ENCODE data around the gene ALG2. TPM values are rescaled to one million over a fixed set of nuclear protein-coding genes. Genes with fewer than 3 reads are reported as not detected.

The ALG2 gene
- total and polyA plus RNA-seq, 9 of the 15 experiments (the other 6 are each of a cell fraction or from before 2014, with no cell fraction given), result 4.9 to 41.9 (median 20.2) TPM

DNA sequence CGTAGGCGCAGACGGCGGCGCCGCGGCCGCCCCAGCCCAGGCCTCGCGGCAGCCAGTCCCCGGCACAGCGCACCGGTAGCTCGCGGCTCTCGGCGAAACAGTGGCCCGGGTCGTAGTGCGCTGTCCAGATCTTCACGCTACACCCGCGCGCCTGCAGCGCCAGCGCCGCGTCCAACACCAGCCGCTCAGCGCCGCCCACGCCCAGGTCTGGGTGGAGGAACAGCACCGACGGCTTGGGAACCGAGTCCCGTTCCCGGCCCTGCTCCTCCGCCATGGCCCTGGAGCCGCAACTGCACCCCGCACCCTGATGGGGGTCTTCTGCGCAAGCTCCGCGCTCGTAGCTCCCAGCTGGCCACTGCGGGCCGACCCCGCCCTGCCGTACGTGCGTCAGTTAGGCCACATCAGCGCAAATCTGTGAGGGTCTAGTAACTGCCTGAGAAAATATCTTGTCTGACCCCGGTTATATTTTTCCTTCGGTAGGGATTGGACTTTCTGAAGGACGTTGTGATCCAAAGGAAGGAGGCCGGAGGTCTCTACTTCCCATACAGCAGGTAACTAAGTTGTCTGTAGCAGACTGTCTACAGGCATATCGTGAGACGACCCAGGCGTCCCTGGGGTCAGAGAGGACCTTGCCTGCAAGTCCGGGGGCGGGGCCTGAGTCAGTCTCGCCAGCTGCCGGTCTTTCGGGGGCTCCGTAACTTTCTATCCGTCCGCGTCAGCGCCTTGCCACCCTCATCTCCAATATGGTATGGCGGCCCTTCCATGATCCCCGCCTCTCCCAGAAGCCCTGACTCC lies at the start of gene ALG2, which contains the start of gene SEC61B (continued):
- TF ChIP-seq, protein P1, sequence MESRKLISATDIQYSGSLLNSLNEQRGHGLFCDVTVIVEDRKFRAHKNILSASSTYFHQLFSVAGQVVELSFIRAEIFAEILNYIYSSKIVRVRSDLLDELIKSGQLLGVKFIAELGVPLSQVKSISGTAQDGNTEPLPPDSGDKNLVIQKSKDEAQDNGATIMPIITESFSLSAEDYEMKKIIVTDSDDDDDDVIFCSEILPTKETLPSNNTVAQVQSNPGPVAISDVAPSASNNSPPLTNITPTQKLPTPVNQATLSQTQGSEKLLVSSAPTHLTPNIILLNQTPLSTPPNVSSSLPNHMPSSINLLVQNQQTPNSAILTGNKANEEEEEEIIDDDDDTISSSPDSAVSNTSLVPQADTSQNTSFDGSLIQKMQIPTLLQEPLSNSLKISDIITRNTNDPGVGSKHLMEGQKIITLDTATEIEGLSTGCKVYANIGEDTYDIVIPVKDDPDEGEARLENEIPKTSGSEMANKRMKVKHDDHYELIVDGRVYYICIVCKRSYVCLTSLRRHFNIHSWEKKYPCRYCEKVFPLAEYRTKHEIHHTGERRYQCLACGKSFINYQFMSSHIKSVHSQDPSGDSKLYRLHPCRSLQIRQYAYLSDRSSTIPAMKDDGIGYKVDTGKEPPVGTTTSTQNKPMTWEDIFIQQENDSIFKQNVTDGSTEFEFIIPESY (CRISPR knock-in tag; IDR thresholded peaks at IDR 0.05), result peak; percentile 65
- no peak for TF ChIP-seq SRSF9 (IDR thresholded peaks at IDR 0.05; ENCODE audit: borderline replicate concordance, low read depth, low read length)
- 0 out of 4 replicates have a peak, but pooled peaks of 1 of the 2 experiments have one; percentile 38 for TF ChIP-seq ARNT (IDR thresholded peaks at IDR 0.05)
- peak; percentile 86 for TF ChIP-seq POLR2B (IDR thresholded peaks at IDR 0.05; ENCODE audit: low read depth, partially characterized antibody)
- no peak; a peak in 1 of 4 replicates for TF ChIP-seq SRF (CRISPR knock-in tag; IDR thresholded peaks at IDR 0.05)
- TF ChIP-seq SMARCA4 (IDR thresholded peaks at IDR 0.05), result no peak
- TF ChIP-seq, protein P2, sequence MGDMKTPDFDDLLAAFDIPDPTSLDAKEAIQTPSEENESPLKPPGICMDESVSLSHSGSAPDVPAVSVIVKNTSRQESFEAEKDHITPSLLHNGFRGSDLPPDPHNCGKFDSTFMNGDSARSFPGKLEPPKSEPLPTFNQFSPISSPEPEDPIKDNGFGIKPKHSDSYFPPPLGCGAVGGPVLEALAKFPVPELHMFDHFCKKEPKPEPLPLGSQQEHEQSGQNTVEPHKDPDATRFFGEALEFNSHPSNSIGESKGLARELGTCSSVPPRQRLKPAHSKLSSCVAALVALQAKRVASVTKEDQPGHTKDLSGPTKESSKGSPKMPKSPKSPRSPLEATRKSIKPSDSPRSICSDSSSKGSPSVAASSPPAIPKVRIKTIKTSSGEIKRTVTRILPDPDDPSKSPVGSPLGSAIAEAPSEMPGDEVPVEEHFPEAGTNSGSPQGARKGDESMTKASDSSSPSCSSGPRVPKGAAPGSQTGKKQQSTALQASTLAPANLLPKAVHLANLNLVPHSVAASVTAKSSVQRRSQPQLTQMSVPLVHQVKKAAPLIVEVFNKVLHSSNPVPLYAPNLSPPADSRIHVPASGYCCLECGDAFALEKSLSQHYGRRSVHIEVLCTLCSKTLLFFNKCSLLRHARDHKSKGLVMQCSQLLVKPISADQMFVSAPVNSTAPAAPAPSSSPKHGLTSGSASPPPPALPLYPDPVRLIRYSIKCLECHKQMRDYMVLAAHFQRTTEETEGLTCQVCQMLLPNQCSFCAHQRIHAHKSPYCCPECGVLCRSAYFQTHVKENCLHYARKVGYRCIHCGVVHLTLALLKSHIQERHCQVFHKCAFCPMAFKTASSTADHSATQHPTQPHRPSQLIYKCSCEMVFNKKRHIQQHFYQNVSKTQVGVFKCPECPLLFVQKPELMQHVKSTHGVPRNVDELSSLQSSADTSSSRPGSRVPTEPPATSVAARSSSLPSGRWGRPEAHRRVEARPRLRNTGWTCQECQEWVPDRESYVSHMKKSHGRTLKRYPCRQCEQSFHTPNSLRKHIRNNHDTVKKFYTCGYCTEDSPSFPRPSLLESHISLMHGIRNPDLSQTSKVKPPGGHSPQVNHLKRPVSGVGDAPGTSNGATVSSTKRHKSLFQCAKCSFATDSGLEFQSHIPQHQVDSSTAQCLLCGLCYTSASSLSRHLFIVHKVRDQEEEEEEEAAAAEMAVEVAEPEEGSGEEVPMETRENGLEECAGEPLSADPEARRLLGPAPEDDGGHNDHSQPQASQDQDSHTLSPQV (IDR thresholded peaks at IDR 0.05), result no peak
- no peak; the same call in 1 of the 2 replicates for TF ChIP-seq CEBPG (CRISPR knock-in tag; IDR thresholded peaks at IDR 0.05)
- TF ChIP-seq CEBPG (tag; conservative IDR thresholded peaks at IDR 0.05 in 1 of 2, IDR thresholded peaks at IDR 0.05 in 1 of 2), result no peak
- TF ChIP-seq, protein P3, sequence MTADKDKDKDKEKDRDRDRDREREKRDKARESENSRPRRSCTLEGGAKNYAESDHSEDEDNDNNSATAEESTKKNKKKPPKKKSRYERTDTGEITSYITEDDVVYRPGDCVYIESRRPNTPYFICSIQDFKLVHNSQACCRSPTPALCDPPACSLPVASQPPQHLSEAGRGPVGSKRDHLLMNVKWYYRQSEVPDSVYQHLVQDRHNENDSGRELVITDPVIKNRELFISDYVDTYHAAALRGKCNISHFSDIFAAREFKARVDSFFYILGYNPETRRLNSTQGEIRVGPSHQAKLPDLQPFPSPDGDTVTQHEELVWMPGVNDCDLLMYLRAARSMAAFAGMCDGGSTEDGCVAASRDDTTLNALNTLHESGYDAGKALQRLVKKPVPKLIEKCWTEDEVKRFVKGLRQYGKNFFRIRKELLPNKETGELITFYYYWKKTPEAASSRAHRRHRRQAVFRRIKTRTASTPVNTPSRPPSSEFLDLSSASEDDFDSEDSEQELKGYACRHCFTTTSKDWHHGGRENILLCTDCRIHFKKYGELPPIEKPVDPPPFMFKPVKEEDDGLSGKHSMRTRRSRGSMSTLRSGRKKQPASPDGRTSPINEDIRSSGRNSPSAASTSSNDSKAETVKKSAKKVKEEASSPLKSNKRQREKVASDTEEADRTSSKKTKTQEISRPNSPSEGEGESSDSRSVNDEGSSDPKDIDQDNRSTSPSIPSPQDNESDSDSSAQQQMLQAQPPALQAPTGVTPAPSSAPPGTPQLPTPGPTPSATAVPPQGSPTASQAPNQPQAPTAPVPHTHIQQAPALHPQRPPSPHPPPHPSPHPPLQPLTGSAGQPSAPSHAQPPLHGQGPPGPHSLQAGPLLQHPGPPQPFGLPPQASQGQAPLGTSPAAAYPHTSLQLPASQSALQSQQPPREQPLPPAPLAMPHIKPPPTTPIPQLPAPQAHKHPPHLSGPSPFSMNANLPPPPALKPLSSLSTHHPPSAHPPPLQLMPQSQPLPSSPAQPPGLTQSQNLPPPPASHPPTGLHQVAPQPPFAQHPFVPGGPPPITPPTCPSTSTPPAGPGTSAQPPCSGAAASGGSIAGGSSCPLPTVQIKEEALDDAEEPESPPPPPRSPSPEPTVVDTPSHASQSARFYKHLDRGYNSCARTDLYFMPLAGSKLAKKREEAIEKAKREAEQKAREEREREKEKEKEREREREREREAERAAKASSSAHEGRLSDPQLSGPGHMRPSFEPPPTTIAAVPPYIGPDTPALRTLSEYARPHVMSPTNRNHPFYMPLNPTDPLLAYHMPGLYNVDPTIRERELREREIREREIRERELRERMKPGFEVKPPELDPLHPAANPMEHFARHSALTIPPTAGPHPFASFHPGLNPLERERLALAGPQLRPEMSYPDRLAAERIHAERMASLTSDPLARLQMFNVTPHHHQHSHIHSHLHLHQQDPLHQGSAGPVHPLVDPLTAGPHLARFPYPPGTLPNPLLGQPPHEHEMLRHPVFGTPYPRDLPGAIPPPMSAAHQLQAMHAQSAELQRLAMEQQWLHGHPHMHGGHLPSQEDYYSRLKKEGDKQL (CRISPR knock-in tag; IDR thresholded peaks at IDR 0.05; ENCODE audit: borderline replicate concordance), result no peak
- TF ChIP-seq, protein P4, sequence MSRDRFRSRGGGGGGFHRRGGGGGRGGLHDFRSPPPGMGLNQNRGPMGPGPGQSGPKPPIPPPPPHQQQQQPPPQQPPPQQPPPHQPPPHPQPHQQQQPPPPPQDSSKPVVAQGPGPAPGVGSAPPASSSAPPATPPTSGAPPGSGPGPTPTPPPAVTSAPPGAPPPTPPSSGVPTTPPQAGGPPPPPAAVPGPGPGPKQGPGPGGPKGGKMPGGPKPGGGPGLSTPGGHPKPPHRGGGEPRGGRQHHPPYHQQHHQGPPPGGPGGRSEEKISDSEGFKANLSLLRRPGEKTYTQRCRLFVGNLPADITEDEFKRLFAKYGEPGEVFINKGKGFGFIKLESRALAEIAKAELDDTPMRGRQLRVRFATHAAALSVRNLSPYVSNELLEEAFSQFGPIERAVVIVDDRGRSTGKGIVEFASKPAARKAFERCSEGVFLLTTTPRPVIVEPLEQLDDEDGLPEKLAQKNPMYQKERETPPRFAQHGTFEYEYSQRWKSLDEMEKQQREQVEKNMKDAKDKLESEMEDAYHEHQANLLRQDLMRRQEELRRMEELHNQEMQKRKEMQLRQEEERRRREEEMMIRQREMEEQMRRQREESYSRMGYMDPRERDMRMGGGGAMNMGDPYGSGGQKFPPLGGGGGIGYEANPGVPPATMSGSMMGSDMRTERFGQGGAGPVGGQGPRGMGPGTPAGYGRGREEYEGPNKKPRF (IDR thresholded peaks at IDR 0.05; ENCODE audit: low read depth, low read length), result no peak
- peak; percentile 97 for TF ChIP-seq POLR2G (IDR thresholded peaks at IDR 0.05; ENCODE audit: low read depth, low read length)
